IgD-negative memory B cell (primary cell): ENCODE results near the gene KCNG3. TPM values are rescaled to one million over a fixed set of nuclear protein-coding genes. Genes with fewer than 3 reads are reported as not detected.
"Not testable (repeated sequence)": the region's sequence is repeated elsewhere in the genome, so short reads cannot be mapped to it uniquely, and the experiment has no call there.

Source experiments
- H3K27ac Mint-ChIP-seq, 3 donors: one replicate each; pipeline ENCODE4 v1.8.0; 2020 to 2022; ENCODE audit warnings: mild to moderate bottlenecking in 3 of 3, mixed read lengths in 3 of 3, moderate library complexity in 1 of 3
- H3K27me3 Mint-ChIP-seq: one replicate; pipeline ENCODE4 v1.8.0; 2021; ENCODE audit warnings: mixed read lengths
- H3K36me3 Mint-ChIP-seq: one replicate; pipeline ENCODE4 v1.8.0; 2020; ENCODE audit warnings: mild to moderate bottlenecking, mixed read lengths
- H3K4me1 Mint-ChIP-seq, 3 donors: one replicate each; pipeline ENCODE4 v1.8.0; 2020 to 2022; ENCODE audit warnings: mixed read lengths in 3 of 3, mild to moderate bottlenecking in 1 of 3
- H3K4me3 Mint-ChIP-seq, 4 donors: one replicate each; pipeline ENCODE4 v1.8.0; 2020 to 2022; ENCODE audit warnings: mild to moderate bottlenecking in 4 of 4, mixed read lengths in 4 of 4, moderate library complexity in 3 of 4
- H3K9me3 Mint-ChIP-seq, 3 donors: one replicate each; pipeline ENCODE4 v1.8.0; 2020 to 2021; ENCODE audit warnings: mixed read lengths in 3 of 3, mild to moderate bottlenecking in 1 of 3
- polyA plus RNA-seq: library from polyadenylated mRNA; unstranded; fragments of 300-500 nt; fragmentation: Illumina TruSeq; gene quantifications from one replicate; pipeline ENCODE4 v1.2.3, GENCODE V29; 2021

KCNG3 gene
- polyA plus RNA-seq, 1 donor from 2014 or later: not detected

DNA sequence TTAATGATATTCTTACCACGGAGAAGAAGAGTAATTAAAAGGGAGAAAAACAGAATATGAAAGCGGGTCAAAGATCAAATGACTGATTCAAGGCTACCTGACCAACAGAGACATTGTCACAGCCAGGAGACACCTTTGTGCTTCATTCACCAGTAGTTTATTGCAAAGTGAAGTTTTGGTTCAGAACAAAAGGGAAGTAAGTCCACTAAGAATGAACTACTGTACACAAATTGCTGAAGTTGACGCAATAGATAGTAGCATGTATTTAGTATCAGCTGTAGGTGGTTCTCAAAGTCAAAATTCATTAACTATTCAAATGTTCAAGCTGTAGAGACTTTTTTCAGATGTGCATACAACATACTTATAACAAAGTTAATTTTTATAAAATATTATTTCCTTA lies 68.1 kb downstream of the KCNG3 start:
- Mint-ChIP-seq H3K27me3 (peaks cover 16% of the 10 kb centered on the region), H3K27ac (no peak overlapping the region), H3K4me3 (no peak overlapping the region), H3K9me3 (no peaks in the 10 kb centered on the region), H3K36me3 (no peaks in the 10 kb centered on the region), H3K4me1 (peaks cover 0 to 2% (median 0%) of the 10 kb centered on the region in 3 donors)

DNA sequence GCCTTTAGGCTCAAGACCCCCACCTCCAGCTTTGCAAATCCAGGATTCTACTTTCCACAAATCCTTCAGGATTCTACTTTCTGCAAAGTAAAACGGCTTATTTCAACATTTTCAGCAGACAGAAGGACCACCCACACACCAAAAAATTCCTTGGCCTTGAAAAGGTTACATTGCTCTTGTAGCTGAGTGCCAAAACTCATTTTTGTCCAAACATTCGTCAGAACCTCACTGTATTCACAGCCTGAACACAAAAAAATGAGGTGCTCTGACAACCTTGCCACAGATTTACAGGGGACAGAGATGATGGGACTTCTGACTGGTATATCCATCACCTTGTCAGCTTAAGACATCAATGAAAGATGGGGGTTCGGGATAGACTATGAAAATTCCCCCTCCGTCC lies 69.7 kb downstream of the KCNG3 start:
- no peaks in the 10 kb centered on the region for H3K9me3 Mint-ChIP-seq
- no peaks in the 10 kb centered on the region for H3K36me3 Mint-ChIP-seq
- H3K27ac Mint-ChIP-seq: no peak overlapping the region
- peaks cover 0 to 2% (median 0%) of the 10 kb centered on the region in 3 donors for H3K4me1 Mint-ChIP-seq
- H3K4me3 Mint-ChIP-seq: no peak overlapping the region
- peaks cover 11% of the 10 kb centered on the region for H3K27me3 Mint-ChIP-seq

DNA sequence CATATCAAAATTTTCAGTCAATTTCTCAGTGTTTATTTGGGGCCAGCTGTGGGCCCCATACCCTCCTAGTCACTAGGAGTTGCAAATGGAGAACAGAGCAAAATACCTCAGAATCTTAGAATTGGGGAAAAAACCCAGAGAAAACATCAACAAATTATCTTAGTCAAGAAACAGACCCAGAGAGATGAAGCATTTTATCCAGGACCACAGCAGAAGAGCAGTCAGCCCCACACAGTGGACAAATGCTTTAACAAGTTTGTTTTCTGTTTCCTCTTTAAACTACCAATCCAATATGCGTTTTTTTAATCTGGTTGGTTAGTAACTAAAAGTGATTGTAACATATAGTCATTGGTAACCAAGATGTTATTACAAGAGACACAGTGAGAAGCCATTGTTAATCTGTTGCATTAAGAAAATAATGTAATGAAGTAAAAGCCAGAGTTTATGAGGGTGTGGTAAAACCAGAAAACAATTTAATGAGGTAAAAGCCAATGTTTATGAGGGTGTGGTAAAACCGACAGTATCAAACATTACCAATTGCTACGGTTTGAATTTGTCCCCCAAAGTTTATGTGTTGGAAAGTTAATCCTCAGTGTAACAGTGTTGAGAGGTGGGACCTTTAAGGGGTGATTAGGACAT lies 72.1 kb downstream of the KCNG3 start:
- Mint-ChIP-seq H3K36me3 (no peaks in the 10 kb centered on the region), H3K27me3 (peaks cover 11% of the 10 kb centered on the region), H3K4me3 (no peak overlapping the region), H3K4me1 (peaks cover 0 to 2% (median 0%) of the 10 kb centered on the region in 3 donors), H3K9me3 (no peaks in the 10 kb centered on the region), H3K27ac (no peak overlapping the region)

DNA sequence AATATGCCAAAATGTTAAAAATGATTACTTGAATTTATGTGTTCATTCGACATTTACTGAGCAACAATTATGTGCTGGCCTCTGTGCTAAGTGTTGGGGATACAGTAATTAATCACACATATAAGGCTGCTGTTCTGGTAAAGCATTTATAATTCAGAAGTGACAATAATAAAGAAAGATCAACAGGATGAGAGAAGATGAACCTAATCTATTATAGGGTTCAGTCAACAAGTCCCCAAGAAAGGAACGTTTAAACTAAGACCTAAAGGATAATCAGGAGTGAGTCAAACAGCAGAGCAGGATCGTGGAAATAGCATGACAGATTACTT lies 72.7 kb downstream of the KCNG3 start:
- no peaks in the 10 kb centered on the region for H3K36me3 Mint-ChIP-seq
- no peak overlapping the region for H3K27ac Mint-ChIP-seq
- H3K4me3 Mint-ChIP-seq: no peak overlapping the region
- H3K27me3 Mint-ChIP-seq: peaks cover 11% of the 10 kb centered on the region
- peaks cover 0 to 2% (median 0%) of the 10 kb centered on the region in 3 donors for H3K4me1 Mint-ChIP-seq
- no peaks in the 10 kb centered on the region for H3K9me3 Mint-ChIP-seq

DNA sequence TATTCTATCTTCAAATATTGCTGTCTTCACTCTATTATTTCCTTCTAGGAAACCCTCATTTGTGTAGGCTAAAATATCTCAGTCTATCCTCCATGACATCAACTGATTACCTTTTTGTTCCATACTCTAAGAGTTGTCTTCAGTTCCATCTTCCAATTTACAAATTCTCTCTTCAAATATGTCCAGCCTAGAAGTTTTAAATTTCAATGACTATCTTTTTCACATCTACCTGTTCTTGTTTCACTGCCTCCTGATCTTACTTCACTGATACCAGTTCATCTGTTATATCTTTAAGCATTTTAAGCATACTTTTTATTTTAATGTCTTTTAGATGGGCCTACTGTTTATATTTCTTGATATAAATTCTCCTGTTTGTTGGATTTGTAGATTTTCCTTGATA lies 79.1 kb downstream of the KCNG3 start:
- Mint-ChIP-seq H3K4me1 (no peaks in the 10 kb centered on the region), H3K27ac (peak overlapping the region in 1 of 3 donors; percentile 59), H3K36me3 (no peaks in the 10 kb centered on the region), H3K4me3 (peak overlapping the region in 1 of 4 donors; percentile 61), H3K27me3 (peaks cover 2% of the 10 kb centered on the region), H3K9me3 (peaks cover 3 to 17% (median 14%) of the 10 kb centered on the region in 3 donors)

DNA sequence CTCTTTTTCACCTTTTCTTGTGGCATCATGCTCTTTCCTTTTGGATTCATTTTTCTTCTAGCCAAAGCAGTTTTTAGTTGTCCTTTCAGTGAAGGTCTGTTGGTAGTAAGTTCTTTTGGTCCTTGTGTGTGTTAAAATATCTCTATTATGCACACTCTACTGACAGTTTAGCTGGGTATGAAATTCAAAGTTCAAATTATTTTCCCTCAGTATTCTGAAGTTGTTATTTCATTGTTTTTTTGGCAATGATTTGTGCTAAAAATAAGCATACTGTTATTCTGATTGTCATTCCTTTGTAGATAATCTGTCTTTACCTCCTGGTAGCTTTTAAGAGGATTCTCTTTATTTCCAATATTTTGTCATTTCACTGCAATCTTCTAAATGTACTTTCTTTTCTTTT lies 79.6 kb downstream of the KCNG3 start:
- no peak overlapping the region for H3K4me3 Mint-ChIP-seq
- no peak overlapping the region for H3K27ac Mint-ChIP-seq
- no peaks in the 10 kb centered on the region for H3K4me1 Mint-ChIP-seq
- peaks cover 3 to 17% (median 14%) of the 10 kb centered on the region in 3 donors for H3K9me3 Mint-ChIP-seq
- H3K36me3 Mint-ChIP-seq: no peaks in the 10 kb centered on the region
- H3K27me3 Mint-ChIP-seq: peaks cover 2% of the 10 kb centered on the region

DNA sequence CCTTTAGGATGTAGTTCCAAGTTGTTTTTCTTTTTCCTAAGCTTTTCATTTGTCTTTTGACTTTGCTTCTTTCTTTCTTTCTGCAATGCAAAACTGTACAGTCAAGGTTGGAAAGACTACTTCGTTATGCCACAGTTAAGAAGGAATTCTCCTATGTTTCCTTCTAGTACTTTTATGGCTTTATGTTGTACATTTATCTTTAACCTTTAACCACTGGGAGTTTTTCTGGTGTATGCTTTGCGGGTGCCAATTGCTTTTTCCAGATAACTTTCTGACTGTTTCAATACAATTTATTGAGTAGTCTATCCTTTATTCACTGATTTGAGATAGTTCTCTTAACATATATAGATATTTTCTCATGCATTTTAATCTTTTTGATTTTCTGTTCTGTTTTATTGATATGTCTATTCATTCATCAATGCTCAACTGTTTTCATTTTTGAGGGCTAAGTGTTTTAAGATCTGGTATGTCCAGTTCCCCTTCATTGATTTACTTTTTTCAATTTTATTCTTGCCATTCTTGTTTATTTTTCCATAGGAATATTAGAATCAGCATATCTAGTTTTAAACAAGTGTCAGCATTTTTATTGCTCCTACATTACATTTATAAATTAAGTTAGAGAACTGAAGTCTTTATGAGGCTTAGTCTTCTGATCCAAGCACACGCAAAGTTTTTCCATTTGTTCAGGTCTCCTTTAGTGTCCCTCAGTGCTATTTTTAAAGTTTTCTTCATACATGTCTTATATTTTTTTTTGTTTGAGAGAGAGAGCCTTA lies 82.9 kb downstream of the KCNG3 start:
- Mint-ChIP-seq H3K4me3 (no peak overlapping the region), H3K4me1 (no peaks in the 10 kb centered on the region), H3K27me3 (peaks cover 3% of the 10 kb centered on the region), H3K9me3 (peaks cover 3 to 17% (median 14%) of the 10 kb centered on the region in 3 donors), H3K27ac (no peak overlapping the region), H3K36me3 (no peaks in the 10 kb centered on the region)

DNA sequence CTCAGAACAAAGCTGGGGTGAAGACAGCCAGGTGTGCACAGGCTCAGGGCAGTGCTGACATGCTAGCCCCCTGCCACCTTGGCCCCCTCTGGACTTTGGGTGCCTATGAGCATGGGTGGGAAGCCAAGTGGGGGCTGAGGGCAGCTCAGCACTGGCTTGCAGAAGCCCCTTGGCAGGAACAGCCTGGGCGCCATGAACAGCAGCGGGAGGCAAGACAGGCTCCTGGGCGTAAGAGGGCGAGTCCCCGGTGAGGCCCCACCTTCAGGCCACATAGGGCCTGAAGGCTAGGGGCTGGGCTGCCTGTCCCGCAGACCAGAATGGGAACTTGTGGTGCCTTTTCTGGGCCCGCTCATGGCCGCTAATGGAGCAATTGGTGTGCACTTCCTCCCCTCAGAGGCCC lies 85.8 kb downstream of the KCNG3 start:
- no peak overlapping the region for H3K4me3 Mint-ChIP-seq
- peaks cover 3% of the 10 kb centered on the region for H3K27me3 Mint-ChIP-seq
- no peaks in the 10 kb centered on the region for H3K36me3 Mint-ChIP-seq
- H3K4me1 Mint-ChIP-seq: no peaks in the 10 kb centered on the region
- H3K9me3 Mint-ChIP-seq: peaks cover 0 to under 1% (median 0%) of the 10 kb centered on the region in 3 donors
- H3K27ac Mint-ChIP-seq: no peak overlapping the region

DNA sequence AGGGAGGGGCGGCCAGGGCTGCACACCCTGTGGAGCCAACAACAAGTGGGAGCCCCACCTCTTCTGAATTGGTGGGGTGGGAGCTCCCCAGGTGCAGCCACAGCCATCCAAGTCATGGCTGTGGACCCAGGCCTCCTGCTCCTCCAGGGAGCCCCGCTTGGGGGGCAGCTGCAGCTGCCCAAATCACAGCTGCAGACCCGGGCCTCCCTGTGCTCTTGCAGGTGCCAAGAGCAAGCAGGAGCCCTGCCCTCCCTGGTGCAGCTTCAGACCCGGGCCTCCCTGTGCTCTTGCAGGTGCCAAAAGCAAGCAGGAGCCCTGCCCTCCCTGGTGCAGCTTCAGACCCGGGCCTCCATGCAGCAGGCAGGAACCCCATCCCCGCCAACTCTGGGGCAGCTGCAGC lies 86.3 kb downstream of the KCNG3 start:
- Mint-ChIP-seq H3K27me3 (peaks cover 3% of the 10 kb centered on the region), H3K4me1 (no peaks in the 10 kb centered on the region), H3K27ac (no peak overlapping the region), H3K9me3 (no peaks in the 10 kb centered on the region), H3K36me3 (no peaks in the 10 kb centered on the region), H3K4me3 (no peak overlapping the region)

DNA sequence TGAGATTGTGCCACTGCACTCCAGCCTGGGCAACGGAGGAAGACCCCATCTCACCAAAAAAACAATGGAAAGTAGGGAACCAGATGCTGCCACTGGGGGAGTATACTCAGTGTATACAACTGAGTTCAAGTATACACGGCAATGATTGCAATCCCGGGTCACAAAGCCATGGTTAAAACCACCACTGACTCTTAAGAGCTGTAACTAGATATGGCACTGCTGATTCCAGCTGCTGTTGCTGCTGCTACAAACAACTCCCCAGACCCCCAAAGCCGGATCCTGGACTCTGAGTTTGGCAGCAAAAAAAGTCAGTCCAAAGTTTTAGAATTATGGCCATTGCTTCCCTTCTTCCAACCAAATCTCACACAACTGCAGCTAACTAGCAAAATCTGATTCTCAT lies 89.1 kb downstream of the KCNG3 start:
- Mint-ChIP-seq H3K4me3 (no peak overlapping the region), H3K27me3 (peaks cover 2% of the 10 kb centered on the region), H3K27ac (no peak overlapping the region), H3K36me3 (peaks cover 2% of the 10 kb centered on the region), H3K9me3 (peaks cover 0 to 3% (median 0%) of the 10 kb centered on the region in 3 donors), H3K4me1 (no peaks in the 10 kb centered on the region)

DNA sequence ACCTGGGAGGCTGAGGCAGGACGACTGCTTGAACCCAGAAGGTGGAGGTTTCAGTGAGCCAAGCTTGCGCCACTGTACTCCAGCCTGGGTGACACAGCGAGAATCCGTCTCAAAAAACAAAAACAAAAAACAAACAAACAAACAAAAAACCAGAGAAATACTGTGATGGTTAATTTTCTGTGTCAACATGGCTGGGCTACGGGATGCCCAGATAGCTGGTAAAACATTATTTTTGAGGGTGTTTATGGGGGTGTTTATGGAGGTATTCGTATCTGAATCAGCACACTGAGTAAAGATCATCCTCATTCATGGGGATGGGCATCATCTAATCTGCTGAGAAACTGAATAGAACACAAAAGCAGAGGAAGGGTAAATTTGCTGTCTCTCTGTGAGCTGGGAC lies 92.0 kb downstream of the KCNG3 start:
- Mint-ChIP-seq H3K9me3 (peaks cover 0 to 3% (median 0%) of the 10 kb centered on the region in 3 donors), H3K4me1 (no peaks in the 10 kb centered on the region), H3K36me3 (peaks cover 2% of the 10 kb centered on the region), H3K27me3 (no peaks in the 10 kb centered on the region), H3K27ac (no peak overlapping the region), H3K4me3 (no peak overlapping the region)

DNA sequence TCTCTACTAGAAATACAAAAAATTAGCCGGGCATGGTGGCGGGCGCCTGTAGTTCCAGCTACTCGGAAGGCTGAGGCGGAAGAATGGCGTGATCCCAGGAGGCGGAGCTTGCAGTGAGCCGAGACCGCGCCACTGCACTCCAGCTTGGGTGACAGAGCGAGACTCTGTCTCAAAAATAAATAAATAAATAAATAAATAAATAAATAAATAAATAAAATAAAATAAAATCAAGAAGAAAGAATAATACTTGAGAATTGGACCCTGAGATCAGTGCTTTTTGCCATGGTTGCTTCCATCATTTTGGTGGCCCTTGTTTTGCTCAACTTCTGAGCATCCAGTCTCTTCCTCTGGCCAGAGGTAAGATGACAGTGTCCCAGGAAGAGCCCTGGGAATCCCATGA lies 95.7 kb downstream of the KCNG3 start:
- not testable (repeated sequence) for H3K9me3 Mint-ChIP-seq, H3K4me3 Mint-ChIP-seq, H3K27ac Mint-ChIP-seq, H3K36me3 Mint-ChIP-seq, H3K27me3 Mint-ChIP-seq, H3K4me1 Mint-ChIP-seq

DNA sequence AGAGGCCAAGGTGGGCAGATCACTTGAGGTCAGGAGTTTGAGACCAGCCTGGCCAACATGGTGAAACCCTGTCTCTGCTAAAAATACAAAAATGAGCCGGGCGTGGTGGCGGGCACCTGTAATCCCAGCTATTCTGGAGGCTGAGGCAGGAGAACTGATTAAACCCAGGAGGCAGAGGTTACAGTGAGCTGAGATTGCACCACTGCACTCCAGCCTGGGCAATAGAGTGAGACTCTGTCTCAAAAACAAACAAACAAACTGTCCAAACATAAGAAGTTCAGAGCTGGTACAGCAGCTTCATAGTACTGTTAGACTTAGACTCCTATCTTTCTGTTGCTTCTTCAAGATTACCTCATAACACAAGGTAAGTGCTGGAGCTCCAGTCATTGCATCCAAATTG lies 100.5 kb downstream of the KCNG3 start:
- H3K36me3 Mint-ChIP-seq, H3K27ac Mint-ChIP-seq, H3K4me3 Mint-ChIP-seq, H3K4me1 Mint-ChIP-seq, H3K9me3 Mint-ChIP-seq, H3K27me3 Mint-ChIP-seq: not testable (repeated sequence)

DNA sequence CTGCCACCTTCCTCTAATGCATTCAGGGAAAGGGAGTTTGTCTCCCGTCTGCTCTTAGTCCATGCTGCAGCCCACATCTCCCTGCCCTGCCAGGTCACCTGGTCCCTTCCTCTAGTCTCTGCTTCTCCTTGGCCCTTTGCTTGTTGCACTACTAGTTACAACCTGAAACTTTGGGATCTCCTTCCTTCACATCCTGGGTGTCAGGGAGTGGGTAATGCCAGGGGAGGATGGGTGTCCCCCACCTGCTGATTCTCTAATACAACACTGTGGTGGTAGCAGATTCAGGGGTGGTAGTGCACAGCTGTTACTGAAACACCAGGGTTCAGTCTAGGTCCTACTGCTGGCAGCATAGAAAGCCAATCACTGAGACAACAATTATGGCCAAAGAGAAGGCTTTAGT lies 101.6 kb downstream of the KCNG3 start:
- H3K4me1 Mint-ChIP-seq: no peaks in the 10 kb centered on the region
- H3K27ac Mint-ChIP-seq: no peak overlapping the region
- no peak overlapping the region for H3K4me3 Mint-ChIP-seq
- no peaks in the 10 kb centered on the region for H3K27me3 Mint-ChIP-seq
- no peaks in the 10 kb centered on the region for H3K9me3 Mint-ChIP-seq
- no peaks in the 10 kb centered on the region for H3K36me3 Mint-ChIP-seq
